NCI-H1048 (cell line): ENCODE data around the gene ANO6.

Experiments used
- DNase-seq: peaks from one replicate; lab custom pipeline; 2025; lab: John Stamatoyannopoulos, UW

Gene ANO6

GRCh38 chr12:45458238-45458637 is 242.3 kb downstream of the ANO6 start:
- no peak for DNase-seq

GRCh38 chr12:45458854-45459807 is 243.2 kb downstream of the ANO6 start:
- DNase-seq: no peak

- DNase-seq: no peak
These were observed 246.6 kb downstream of the ANO6 start for GRCh38 chr12:45462506-45462905.

GRCh38 chr12:45464699-45465098 is 248.8 kb downstream of the ANO6 start:
- DNase-seq: no peak

GRCh38 chr12:45468751-45469615 is 253.1 kb downstream of the ANO6 start:
- no peak for DNase-seq

- DNase-seq: no peak
These were observed 254.0 kb downstream of the ANO6 start for GRCh38 chr12:45469902-45470301.

- DNase-seq: no peak
These were observed 257.7 kb downstream of the ANO6 start for GRCh38 chr12:45473636-45474035.

- DNase-seq: no peak
These were observed 259.7 kb downstream of the ANO6 start for GRCh38 chr12:45475594-45475993.

- DNase-seq: no peak
These were observed 261.6 kb downstream of the ANO6 start for GRCh38 chr12:45477526-45477925.

GRCh38 chr12:45478931-45479330 is 263.0 kb downstream of the ANO6 start:
- no peak for DNase-seq

- DNase-seq: no peak
These were observed 265.9 kb downstream of the ANO6 start for GRCh38 chr12:45481746-45482145.

- DNase-seq: no peak
These were observed 267.7 kb downstream of the ANO6 start for GRCh38 chr12:45483571-45483970.
